ENCODE data around the gene PLXDC2.

DNA sequence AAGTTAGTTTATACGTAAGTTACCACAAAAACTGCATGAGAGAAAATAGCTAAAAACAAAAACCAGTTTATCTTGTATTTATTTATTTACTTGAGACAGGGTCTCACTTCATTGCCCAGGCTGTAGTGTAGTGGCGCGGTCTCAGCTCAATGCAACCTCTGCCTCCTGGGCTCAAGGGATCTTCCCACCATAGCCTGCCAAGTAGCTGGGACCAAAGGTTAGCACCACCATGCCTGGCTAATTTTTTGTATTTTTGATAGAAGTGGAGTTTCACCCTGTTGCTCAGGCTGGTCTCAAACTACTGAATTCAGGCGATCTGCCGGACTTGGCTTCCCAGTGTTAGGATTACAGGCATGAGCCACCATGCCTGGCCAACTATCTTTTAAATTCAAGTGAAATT is 277.4 kb downstream of the PLXDC2 start:
- TF ChIP-seq POLR2AphosphoS5 (IDR thresholded peaks at IDR 0.05) (no peak), POLR2A (IDR thresholded peaks at IDR 0.05) (no peak), EP300 (IDR thresholded peaks at IDR 0.05) (no peak)
- TF ChIP-seq, protein P1, sequence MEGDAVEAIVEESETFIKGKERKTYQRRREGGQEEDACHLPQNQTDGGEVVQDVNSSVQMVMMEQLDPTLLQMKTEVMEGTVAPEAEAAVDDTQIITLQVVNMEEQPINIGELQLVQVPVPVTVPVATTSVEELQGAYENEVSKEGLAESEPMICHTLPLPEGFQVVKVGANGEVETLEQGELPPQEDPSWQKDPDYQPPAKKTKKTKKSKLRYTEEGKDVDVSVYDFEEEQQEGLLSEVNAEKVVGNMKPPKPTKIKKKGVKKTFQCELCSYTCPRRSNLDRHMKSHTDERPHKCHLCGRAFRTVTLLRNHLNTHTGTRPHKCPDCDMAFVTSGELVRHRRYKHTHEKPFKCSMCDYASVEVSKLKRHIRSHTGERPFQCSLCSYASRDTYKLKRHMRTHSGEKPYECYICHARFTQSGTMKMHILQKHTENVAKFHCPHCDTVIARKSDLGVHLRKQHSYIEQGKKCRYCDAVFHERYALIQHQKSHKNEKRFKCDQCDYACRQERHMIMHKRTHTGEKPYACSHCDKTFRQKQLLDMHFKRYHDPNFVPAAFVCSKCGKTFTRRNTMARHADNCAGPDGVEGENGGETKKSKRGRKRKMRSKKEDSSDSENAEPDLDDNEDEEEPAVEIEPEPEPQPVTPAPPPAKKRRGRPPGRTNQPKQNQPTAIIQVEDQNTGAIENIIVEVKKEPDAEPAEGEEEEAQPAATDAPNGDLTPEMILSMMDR (IDR thresholded peaks at IDR 0.05): no peak
